ENCODE measurements around the gene NRARP.

- TF ChIP-seq CTCF (IDR thresholded peaks at IDR 0.05; ENCODE audit: low read depth, low read length, poor library complexity, severe bottlenecking) (no peak), EZH2phosphoT487 (IDR thresholded peaks at IDR 0.05; ENCODE audit: borderline replicate concordance, low read length) (no peak; the same call in 1 of the 2 replicates)
Measured at GRCh38 chr9:137301081-137301947, 757 bp downstream of the NRARP start.
